Middle frontal gyrus (tissue), 1 donor: ENCODE results near the gene RANBP17.
"Not testable (repeated sequence)": the region's sequence is repeated elsewhere in the genome, so short reads cannot be mapped to it uniquely, and the experiment has no call there.

ENCODE experiments used
- DNase-seq: peaks from one replicate; pipeline ENCODE4 v3.0.0-alpha.2; 2015; ENCODE audit warnings: low spot score; ENCODE audit errors: extremely low spot score

The RANBP17 gene

DNA sequence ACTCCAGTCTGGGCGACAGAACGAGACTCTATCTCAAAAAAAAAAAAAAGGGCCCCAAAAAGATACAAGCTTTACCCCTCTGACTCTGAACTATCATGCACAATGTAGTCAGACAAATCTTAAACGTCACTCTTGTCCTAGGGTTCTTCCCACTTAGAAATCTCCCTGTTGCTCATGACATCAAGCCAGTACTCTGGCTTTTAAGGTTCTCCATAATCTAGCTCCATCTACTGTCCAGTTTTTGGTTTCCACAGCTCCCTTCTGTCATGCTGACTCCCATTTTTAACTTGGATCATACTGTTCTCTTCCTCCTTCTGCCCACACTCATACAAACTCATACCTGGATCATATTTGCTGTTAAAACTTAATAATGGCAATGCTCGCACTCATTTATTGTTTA lies 290.6 kb downstream of the RANBP17 start:
- DNase-seq = no peak

DNA sequence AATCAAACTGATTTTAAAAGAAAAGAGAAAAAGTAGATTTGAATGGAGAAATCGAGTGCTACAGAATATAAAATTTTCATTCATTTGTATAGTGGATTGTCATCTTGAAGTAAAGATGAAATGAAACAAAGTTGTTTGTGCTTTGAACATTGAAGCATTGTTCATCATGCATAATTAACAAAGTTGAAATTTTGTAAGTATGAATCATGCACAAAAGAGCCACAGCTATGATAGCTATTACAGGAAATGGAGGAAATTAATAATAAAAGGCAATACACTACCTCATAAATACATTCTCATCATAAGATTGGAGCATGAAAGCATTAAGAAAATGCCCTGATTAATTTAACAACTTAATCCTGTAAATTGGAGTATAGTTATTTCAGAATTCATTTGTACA lies 293.8 kb downstream of the RANBP17 start:
- DNase-seq = no peak

DNA sequence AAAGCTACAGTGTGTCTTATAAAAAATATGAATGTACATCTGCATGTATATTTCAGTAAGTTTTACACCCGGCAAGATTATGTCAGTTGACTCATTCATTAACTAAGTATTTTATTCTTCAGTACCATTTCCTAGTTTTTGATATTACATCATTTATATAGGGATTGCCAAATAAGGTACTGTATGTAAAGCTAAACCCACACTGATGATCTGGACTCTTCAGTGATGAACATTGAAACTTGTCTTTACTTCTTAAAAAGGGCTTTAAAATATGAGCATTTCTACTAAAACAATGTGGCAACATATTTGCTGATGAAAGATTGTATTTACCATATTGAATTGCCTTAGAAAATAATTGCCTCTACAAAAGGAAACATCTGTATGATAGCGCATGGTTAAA lies 295.5 kb downstream of the RANBP17 start:
- DNase-seq = no peak

DNA sequence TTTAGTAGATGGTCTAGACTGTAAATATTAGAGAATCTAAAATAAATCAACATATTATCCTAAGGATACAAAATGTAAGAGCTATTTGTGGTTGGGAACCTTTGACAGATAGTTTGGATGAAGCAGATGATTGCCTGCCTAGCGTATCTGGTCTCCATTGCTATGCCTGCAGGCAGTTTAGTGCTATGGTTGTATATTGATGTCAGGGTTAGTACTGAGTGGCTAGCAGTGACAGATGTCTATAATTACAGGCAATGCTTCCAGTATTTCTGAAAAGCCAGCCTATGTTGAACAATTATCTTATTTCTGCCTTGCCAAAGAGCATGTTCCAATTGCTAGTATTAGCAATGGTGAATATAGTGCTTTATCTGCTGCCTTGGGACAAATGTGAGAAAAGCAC lies 296.0 kb downstream of the RANBP17 start:
- no peak for DNase-seq

DNA sequence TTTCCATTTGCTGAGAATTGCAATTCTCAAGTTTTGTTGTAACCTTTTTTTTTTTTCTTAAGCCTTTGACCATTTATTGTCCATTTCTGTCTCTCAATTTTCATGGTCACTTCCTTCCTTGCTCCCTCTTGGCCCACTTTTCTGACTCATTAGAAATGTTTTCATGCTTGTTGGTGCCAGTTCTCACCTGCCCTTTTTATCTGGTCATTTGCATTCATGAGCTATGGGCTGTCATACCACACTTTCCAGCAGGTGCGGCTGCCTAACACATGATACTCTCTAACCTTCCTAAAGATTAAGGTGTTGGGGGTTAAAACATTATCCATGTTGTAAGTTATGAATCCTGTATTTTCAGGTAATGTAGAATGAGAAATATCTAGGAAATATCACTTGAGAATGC lies 296.8 kb downstream of the RANBP17 start:
- no peak for DNase-seq

- no peak for DNase-seq
These were observed 300.3 kb downstream of the RANBP17 start for GRCh38 chr5:171162165-171162564.

DNA sequence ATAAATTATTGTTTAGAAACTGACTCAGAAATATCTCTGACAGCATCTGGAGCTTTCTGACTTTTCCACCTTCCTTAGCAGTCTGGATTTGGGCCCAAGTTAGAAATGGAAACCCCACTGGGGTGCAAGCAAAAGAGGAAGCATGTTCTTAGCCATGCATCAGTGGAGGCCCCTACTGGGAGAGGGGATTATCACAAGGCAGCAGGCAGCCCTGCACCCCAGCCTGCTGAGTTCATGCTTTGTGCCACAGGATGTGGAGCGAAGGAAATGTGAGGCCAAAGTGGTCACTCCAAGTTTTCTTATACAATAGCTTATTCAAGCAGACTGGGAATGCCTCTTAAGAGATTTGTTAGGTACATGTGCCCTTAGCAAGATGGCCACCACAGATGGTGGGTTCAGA lies 300.8 kb downstream of the RANBP17 start:
- no peak for DNase-seq

GRCh38 chr5:171166766-171167165 lies 304.9 kb downstream of the RANBP17 start:
- no peak for DNase-seq

GRCh38 chr5:171168171-171168570 lies 306.4 kb downstream of the RANBP17 start:
- no peak for DNase-seq

- not testable (repeated sequence) for DNase-seq
These were observed 313.1 kb downstream of the RANBP17 start for GRCh38 chr5:171174960-171175359.

GRCh38 chr5:171175746-171176145 lies 313.9 kb downstream of the RANBP17 start:
- DNase-seq = no peak

GRCh38 chr5:171178190-171178589 lies 316.4 kb downstream of the RANBP17 start:
- DNase-seq = not testable (repeated sequence)

DNA sequence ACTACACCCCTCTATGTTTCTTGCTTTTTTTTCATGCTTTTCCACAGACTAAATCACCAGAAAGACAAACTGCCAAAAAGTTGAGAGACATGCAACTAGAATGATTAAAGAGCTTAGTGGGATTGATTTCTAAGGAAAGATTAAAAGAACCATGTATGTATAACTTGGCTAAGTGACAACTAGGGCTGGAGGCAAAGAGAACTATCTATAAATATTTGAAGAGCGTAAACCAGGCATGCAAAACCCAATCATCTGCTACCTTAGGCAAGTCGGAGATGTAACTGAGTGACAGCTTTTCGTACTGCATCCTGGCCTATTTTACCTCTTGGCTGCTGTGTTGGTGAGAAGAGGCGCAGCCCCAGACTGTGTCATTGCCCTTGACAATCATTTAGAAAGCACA lies 326.2 kb downstream of the RANBP17 start:
- no peak for DNase-seq

GRCh38 chr5:171189442-171189841 lies 327.6 kb downstream of the RANBP17 start:
- no peak for DNase-seq

- DNase-seq = no peak
These were observed 330.3 kb downstream of the RANBP17 start for GRCh38 chr5:171192111-171192510.

DNA sequence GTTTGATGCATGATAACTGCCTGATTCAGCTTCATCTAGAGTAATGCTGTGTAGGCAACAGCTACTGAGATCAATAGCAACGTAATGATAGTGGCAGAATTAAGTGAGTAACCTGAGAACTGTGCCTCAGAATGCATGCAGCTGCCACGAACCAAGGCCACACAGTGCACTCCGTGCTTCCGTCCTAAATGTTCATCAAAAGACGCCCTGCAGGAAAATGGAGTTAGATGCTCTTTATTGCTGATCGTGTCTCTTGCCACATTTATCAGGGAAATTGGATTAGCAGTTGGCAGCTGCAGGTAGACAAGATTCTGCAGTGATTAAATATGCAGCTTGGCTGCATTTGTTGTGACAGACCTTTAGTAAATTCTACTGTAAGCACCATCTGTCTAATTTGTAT lies 339.5 kb downstream of the RANBP17 start:
- DNase-seq = no peak

DNA sequence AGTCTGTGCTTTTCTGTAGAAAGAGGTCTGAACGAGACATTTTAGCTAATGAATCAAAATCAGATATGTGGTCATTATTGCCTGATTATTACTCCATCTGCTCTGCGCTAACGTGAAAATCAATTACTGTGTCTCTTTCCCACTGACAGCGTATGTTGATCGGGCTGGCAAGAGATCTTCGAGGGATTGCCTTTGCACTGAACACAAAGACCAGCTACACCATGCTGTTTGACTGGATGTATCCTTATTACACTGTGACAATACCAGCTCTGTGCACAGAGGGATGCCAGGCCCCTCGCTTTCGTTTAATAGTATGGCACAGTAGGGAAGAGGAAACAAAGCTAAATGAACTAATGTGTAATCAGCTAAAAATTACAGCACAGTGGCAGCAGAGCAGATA lies 343.6 kb downstream of the RANBP17 start:
- DNase-seq = no peak

GRCh38 chr5:171207256-171207847 lies 345.5 kb downstream of the RANBP17 start:
- DNase-seq = no peak

- no peak for DNase-seq
These were observed 360.1 kb downstream of the RANBP17 start for GRCh38 chr5:171221916-171222315.

GRCh38 chr5:171223927-171224326 lies 362.1 kb downstream of the RANBP17 start:
- DNase-seq = no peak

- no peak for DNase-seq
These were observed 364.4 kb downstream of the RANBP17 start for GRCh38 chr5:171226096-171226754.

DNA sequence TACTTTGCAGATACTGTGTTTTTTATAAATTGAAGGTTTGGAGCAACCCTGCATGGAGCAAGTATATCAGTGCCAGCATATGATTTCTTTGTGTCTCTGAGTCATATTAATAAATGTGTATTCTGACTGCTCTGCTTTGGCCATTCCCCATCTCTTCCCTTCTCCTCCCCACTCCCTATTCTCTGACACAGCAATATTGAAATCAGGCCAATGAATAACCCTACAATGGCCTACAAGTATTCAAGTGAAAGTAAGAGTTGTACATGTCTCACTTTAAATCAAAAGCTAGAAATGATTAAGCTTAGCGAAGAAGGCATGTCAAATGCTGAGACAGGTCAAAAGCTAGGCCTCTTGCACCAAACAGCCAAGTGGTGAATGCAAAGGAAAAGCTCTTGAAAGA lies 365.0 kb downstream of the RANBP17 start:
- DNase-seq = no peak

DNA sequence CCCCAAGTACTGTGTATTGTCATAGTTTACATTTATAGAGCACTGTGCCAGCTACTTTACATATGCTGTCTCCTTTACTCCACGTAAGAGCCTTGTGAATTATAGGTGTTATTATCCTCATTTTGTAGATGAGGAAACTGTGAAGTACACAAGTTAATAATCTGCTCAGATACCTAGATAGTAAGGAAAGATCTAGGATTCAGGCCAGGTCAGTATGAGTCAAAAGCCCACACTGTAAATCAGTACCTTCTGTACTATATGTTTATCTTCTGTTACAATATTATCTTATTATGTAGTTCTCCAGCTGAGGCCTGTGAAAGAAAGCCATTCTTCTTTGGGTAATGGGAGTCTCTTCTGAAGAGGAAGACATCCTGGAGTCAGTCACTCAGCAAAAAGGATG lies 374.8 kb downstream of the RANBP17 start:
- no peak for DNase-seq
